Progenitor cell of endocrine pancreas (in vitro differentiated cells): ENCODE data around the gene C17orf113. TPM values are rescaled to one million over a fixed set of nuclear protein-coding genes. Genes with fewer than 3 reads are reported as not detected.

Experiments
- DNase-seq: peaks from one replicate; pipeline ENCODE4 v3.0.0; 2021; ENCODE audit warnings: low spot score; ENCODE audit not compliant: unreplicated experiment
- H3K27ac Mint-ChIP-seq: 2 replicates; pipeline ENCODE4 v1.8.0; 2021; ENCODE audit warnings: mild to moderate bottlenecking, moderate library complexity, mixed read lengths
- H3K27me3 Mint-ChIP-seq: 2 replicates; pipeline ENCODE4 v1.8.0; 2021; ENCODE audit warnings: mixed read lengths
- H3K36me3 Mint-ChIP-seq: 2 replicates; pipeline ENCODE4 v1.8.0; 2022; ENCODE audit warnings: mixed read lengths; ENCODE audit not compliant: insufficient read depth
- H3K4me1 Mint-ChIP-seq: 2 replicates; pipeline ENCODE4 v1.8.0; 2021; ENCODE audit warnings: low read depth, mixed read lengths
- H3K4me3 Mint-ChIP-seq: 2 replicates; pipeline ENCODE4 v1.8.0; 2021; ENCODE audit warnings: low read depth, mild to moderate bottlenecking, moderate library complexity, mixed read lengths
- H3K9me3 Mint-ChIP-seq: 2 replicates; pipeline ENCODE4 v1.8.0; 2021; ENCODE audit warnings: low read depth, mixed read lengths
- long read RNA-seq: library from polyadenylated mRNA; unstranded; transcript quantifications from one replicate; pipeline ENCODE4 v2.0.0, GENCODE V29; 2020
- total RNA-seq: library from RNA; stranded (reverse); gene quantifications from 2 replicates; pipeline ENCODE4 v1.2.1, GENCODE V29; 2021
- TF ChIP-seq, protein P1 (sequence below): fragments of 200-600 bp; sonication (generic); IDR thresholded peaks from one replicate; pipeline ENCODE4 v1.5.0; 2021; ENCODE audit warnings: antibody characterized with exemption, mild to moderate bottlenecking; ENCODE audit not compliant: unreplicated experiment

The C17orf113 gene
- 3.2 and 3.7 TPM in 2 replicates for total RNA-seq
- long read RNA-seq, result 0 reads

DNA sequence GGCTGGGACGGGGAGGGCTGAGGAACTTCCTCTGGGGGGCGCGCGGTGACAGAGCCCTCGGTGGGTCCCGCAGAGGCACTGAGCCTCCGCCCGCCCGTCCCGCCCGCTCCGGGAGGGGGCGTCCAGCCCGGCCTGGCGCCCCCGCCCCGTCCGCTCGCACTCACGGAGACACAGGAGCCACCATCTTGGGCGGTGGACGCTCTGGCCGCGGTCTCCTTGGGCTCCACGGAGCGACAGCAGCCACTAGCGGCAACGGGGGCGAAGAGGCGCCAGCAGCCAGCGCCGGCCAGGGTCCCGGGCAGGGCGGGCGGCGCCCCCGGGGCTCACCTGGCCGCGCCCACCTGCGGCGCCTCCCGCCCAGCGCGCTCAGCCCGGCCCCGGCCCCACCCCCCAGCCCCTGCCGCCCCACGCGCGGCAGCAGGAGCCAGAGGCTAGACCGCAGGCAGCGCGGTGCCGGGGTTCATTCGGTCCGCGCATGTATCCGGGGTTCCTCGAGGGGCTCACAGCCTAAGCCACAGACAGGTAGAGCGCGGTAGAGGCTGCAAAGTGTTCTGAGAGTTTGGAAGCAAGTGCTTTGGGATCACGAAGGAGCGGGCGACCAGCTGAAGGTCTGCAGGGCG is at the start of gene C17orf113:
Gene C17orf113 (minus strand): TSS at position 209 of the 620 bp plus-strand sequence. CDS start 7,225 bp downstream, outside the sequence.
- peak within 1 kb of the TSS; percentile 86 for H3K4me3 Mint-ChIP-seq
- peak within 1 kb of the TSS; percentile 90 for H3K27ac Mint-ChIP-seq
- H3K27me3 Mint-ChIP-seq, result peaks cover 42% of the 10 kb centered on the region
- peak; percentile 70 for DNase-seq
- peaks cover 16% of the 10 kb centered on the region for H3K4me1 Mint-ChIP-seq
- H3K9me3 Mint-ChIP-seq, result no peaks in the 10 kb centered on the region
- peaks cover 1% of the 10 kb centered on the region for H3K36me3 Mint-ChIP-seq
- TF ChIP-seq, protein P1, sequence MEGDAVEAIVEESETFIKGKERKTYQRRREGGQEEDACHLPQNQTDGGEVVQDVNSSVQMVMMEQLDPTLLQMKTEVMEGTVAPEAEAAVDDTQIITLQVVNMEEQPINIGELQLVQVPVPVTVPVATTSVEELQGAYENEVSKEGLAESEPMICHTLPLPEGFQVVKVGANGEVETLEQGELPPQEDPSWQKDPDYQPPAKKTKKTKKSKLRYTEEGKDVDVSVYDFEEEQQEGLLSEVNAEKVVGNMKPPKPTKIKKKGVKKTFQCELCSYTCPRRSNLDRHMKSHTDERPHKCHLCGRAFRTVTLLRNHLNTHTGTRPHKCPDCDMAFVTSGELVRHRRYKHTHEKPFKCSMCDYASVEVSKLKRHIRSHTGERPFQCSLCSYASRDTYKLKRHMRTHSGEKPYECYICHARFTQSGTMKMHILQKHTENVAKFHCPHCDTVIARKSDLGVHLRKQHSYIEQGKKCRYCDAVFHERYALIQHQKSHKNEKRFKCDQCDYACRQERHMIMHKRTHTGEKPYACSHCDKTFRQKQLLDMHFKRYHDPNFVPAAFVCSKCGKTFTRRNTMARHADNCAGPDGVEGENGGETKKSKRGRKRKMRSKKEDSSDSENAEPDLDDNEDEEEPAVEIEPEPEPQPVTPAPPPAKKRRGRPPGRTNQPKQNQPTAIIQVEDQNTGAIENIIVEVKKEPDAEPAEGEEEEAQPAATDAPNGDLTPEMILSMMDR, result peak; percentile 61

DNA sequence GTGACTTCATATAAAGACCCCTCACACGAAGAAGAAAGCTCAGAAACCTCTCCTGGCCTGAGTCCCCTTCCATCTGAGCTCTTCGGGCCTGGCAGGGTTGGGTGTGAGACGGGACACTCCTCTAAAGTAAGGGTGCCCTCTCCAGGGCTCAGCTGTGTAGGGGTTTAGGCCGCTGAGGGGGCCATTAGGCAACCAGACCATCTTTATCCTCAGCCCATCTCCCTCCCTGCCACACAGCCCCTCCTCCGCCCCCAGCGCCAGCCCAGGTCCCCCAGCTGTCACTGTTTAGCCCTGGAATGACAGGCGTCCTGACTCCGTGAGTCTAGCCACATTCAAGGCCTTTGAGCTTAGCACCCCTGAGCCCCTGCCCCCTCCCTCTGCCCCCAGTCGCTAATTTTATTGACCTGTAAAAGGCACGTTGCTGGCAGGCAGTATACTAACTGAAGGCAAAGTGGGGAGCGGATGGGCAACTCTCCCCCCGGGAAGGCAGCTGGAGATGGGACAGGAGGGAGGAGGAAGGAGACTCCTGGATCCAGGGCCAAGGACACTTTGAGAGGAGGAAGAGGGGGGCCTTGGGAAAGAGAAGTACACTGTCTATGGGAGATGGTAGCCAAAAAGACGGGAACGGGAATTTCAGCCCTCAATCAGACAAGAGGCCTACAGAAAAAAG is 48.5 kb upstream of the C17orf113 start:
- DNase-seq, result no peak
- peaks cover 76% of the 10 kb centered on the region for H3K27me3 Mint-ChIP-seq
- H3K4me1 Mint-ChIP-seq, result no peaks in the 10 kb centered on the region
- H3K4me3 Mint-ChIP-seq, result no peak overlapping the region
- TF ChIP-seq, protein P1, result no peak
- no peaks in the 10 kb centered on the region for H3K9me3 Mint-ChIP-seq
- no peak overlapping the region for H3K27ac Mint-ChIP-seq
- no peaks in the 10 kb centered on the region for H3K36me3 Mint-ChIP-seq

DNA sequence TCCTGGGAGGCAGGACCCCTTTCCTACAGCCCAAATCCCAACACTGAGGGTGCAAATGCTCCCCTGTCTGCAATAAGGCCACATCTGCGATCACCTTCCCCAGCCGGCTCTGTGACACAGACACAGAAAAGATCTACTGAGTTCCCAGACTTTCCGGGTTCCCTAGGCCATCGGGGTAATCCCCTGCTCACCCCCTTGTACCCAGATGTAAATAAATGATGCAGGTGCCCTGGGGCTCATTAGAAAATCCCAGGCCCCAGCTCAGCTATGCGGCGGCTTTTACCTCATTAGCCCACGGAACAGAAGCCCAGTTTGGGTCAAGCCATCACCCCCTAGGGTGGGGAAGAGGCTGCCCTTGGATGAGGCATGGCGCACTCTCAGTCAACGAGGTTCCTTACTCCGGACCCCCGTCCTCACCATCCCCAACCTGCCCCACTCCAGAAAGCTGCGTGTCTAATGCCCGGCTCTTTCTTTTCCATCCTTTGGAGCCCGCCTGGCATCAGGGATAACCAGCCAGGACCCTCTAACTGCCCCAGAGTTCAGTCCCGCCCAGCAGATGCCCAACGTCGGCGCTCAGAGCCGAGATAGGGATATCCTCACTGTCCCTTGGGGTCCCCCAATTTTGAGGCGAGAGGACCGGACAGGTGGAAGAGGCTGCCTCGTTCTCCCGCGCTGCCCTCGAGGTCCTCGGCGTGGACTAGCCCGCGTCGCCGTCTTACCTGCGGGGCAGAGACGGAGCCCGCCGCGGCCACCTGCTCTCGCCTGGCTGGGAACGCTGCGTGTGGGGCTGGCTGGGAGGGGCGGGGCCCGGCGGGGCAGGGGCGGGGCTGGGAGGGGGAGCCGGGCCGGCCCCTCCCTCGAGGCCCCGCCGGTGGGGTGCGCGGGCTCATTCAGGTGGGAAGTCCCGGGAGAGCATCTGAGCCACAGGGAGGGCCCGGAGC is 47.6 kb upstream of the C17orf113 start, which contains the start of gene ZNF385C:
Gene ZNF385C (minus strand): TSS at position 783 of the 941 bp plus-strand sequence. CDS start 35,417 bp downstream, outside the sequence.
- DNase-seq, result no peak
- Mint-ChIP-seq H3K36me3 (no peaks in the 10 kb centered on the region), H3K9me3 (no peaks in the 10 kb centered on the region), H3K27ac (no peak within 1 kb of the TSS), H3K27me3 (peaks cover 75% of the 10 kb centered on the region), H3K4me3 (no peak within 1 kb of the TSS), H3K4me1 (no peaks in the 10 kb centered on the region)
- TF ChIP-seq, protein P1, result no peak

DNA sequence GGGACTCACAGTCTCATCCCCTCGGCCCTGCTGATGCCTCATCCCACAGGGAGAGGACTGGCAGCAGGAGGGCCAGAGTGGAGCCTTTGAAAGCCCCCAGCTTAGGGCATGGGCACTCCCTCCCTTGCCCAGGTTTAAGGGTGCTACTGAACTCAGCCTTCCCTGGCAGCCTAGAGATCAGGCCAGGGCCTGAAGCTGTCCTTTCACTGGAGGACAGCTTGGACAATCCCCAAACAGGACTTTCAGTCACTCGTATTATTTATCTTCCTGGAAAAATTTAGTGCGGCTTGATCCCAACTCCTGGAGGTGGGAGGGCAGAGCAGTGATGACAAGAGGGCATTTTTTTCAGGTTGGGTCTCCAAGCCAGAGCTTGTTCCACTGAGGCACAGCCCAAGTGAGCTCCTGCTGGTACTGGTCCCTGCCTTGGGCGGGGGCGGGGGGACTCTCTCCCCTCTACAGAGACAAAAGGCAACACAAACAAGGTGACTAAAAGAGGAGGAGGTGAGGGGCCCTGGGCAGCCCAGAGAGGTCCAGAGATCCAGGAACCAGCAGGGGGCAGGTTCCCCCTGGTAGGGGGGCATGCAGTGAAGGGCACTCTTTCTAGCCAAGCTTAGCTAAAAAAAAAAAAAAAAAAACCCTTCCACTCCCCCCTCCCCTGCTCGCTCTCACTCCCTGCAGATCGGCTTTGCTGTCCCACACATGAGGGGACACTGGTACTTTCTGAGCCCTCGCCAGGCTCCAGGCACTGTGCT is 46.1 kb upstream of the C17orf113 start:
- Mint-ChIP-seq H3K9me3 (no peaks in the 10 kb centered on the region), H3K27me3 (peaks cover 71% of the 10 kb centered on the region), H3K27ac (no peak overlapping the region), H3K4me1 (no peaks in the 10 kb centered on the region), H3K4me3 (no peak overlapping the region), H3K36me3 (no peaks in the 10 kb centered on the region)
- TF ChIP-seq, protein P1, result peak; percentile 12
- DNase-seq, result no peak
